ENCODE results near the gene CALD1. TPM values are rescaled to one million over a fixed set of nuclear protein-coding genes. Genes with fewer than 3 reads are reported as not detected.

CALD1 gene
- total RNA-seq, 1 donor from 2014 or later = 61.8 TPM

DNA sequence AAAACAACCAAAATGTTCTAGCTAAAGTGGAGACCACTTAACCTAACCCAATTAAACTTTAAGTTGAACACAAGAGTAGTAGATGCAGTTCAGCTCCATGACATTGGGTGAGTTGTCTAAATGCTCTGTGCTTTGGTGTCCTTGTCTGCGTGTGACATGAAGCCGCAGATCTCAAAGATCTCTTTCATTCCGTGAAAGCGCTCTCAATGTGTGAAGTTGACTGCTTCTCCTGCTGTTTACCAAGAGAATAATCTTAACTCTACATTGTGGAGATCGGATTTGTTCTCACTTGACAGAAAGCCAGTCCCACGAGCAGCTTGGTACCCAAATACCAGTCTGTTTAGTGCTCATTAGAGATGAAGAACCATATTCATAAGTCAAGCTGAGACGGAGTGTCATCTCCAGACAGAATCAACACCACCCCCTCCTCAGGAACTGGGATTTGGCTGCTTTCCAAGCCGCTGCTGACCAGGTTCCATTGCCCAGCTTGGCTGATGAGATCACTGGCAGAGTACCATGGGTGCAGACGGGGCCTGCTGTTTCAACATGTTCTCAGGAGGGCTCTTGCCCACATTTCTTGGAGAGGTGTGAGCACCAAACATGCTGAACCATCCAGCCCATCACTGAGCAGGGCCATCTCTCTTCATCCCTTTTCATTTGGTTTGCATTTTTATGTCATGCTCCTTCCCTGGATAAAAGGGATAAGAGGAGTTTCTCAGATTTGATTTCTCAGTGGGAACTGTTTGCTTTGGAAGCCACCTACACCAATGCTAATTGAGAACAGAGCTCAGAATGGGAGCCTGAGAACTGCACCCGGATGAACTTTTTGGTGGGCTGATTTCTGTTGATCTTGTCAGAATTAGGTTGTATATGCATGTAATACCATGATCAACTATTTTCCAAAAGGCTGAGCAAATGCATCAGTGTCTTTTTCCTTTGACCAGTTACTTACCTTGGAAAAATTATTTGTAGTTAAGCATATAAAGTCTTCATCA lies 111.1 kb downstream of the CALD1 start:
- H3K9me3 Mint-ChIP-seq (ENCODE audit: unreplicated experiment) = peaks cover 6% of the 10 kb centered on the region
- H3K36me3 Mint-ChIP-seq (ENCODE audit: unreplicated experiment) = no peaks in the 10 kb centered on the region
- H3K27me3 Mint-ChIP-seq (ENCODE audit: unreplicated experiment) = no peaks in the 10 kb centered on the region
- H3K4me1 Mint-ChIP-seq (ENCODE audit: low read depth, unreplicated experiment) = peaks cover 25% of the 10 kb centered on the region
- TF ChIP-seq CTCF (IDR thresholded peaks at IDR 0.05; ENCODE audit: partially characterized antibody, unreplicated experiment) = no peak
- H3K4me3 Mint-ChIP-seq (ENCODE audit: unreplicated experiment) = peak overlapping the region; percentile 92
- DNase-seq = peak; percentile 44
- peak overlapping the region; percentile 93 for H3K27ac Mint-ChIP-seq (ENCODE audit: unreplicated experiment)

DNA sequence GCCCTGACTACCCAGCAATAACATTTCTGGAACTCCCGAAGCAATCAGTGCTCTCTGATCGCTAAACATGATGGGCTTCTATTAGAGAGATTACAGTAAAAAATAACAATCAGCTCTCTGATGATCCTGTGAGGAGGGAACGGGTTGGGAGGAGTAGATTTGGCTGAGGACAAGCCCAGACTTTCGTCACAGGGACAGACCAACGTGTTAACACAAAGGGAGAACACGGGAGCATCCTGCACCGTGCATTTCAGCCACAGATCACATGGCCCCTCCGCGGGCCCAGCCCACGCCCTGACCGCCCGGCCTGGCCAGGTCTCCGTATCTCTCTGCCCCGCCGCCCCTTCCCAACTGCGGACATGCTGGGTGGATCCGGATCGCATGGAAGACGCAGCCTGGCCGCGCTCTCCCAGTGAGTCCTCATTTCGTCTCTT lies 111.8 kb downstream of the CALD1 start:
- peaks cover 6% of the 10 kb centered on the region for H3K9me3 Mint-ChIP-seq (ENCODE audit: unreplicated experiment)
- peak overlapping the region; percentile 92 for H3K4me3 Mint-ChIP-seq (ENCODE audit: unreplicated experiment)
- DNase-seq = peak; percentile 82
- peaks cover 3% of the 10 kb centered on the region for H3K27me3 Mint-ChIP-seq (ENCODE audit: unreplicated experiment)
- no peak for TF ChIP-seq CTCF (IDR thresholded peaks at IDR 0.05; ENCODE audit: partially characterized antibody, unreplicated experiment)
- peaks cover 25% of the 10 kb centered on the region for H3K4me1 Mint-ChIP-seq (ENCODE audit: low read depth, unreplicated experiment)
- peak overlapping the region; percentile 93 for H3K27ac Mint-ChIP-seq (ENCODE audit: unreplicated experiment)
- peaks cover 7% of the 10 kb centered on the region for H3K36me3 Mint-ChIP-seq (ENCODE audit: unreplicated experiment)

DNA sequence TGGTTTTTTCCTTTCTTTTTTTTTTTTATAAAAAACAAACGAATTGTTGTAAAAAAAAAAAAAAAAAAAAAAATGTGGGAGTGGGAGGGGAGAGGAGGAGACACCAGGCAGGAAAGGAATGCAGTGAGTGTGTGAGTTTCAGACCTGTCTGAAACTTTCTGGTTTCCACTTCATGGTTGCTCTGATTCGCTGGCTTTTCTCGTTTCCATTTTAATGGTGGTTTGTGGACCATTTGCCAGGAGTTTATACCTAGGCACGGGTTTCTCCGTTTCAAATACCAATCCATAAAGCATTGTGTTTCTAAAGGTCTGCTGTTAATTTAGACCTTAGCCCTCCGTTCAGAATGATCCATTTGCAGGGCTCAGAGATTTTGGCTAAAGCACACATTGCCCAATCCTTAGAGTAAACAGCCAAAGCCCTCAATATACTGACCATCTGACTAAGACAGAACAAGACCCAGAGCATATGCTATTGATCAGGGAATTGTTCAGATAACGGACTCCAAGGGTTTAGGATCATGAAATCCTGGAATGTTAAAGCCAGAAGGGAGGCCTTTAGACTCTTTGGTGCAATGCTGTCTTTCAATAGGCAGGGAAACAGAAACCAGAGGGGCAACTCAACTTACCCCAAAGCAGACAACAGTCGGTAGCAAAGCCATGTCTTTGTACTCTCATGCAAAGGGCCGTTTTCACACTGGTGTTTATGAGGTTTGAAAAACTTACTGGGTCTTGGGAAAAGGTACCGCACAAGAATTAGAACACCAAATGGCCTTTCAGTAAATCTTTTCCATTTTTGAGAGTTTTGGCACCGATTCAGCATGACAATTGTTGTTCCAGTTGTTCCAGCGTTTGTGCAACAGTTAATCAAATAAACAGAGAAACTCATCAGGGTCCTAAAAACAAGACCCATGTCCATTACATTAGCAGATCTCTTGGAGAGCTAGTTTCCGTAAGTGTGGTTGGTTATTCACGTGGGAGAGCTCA lies 112.6 kb downstream of the CALD1 start:
- DNase-seq = no peak
- peaks cover 12% of the 10 kb centered on the region for H3K36me3 Mint-ChIP-seq (ENCODE audit: unreplicated experiment)
- peak overlapping the region; percentile 92 for H3K4me3 Mint-ChIP-seq (ENCODE audit: unreplicated experiment)
- no peak for TF ChIP-seq CTCF (IDR thresholded peaks at IDR 0.05; ENCODE audit: partially characterized antibody, unreplicated experiment)
- peak overlapping the region; percentile 93 for H3K27ac Mint-ChIP-seq (ENCODE audit: unreplicated experiment)
- peaks cover 25% of the 10 kb centered on the region for H3K4me1 Mint-ChIP-seq (ENCODE audit: low read depth, unreplicated experiment)
- peaks cover 3% of the 10 kb centered on the region for H3K27me3 Mint-ChIP-seq (ENCODE audit: unreplicated experiment)
- peaks cover 8% of the 10 kb centered on the region for H3K9me3 Mint-ChIP-seq (ENCODE audit: unreplicated experiment)

GRCh38 chr7:134892963-134893362 lies 113.5 kb downstream of the CALD1 start:
- peaks cover 12% of the 10 kb centered on the region for H3K36me3 Mint-ChIP-seq (ENCODE audit: unreplicated experiment)
- H3K27ac Mint-ChIP-seq (ENCODE audit: unreplicated experiment) = peak overlapping the region; percentile 93
- peak overlapping the region; percentile 92 for H3K4me3 Mint-ChIP-seq (ENCODE audit: unreplicated experiment)
- no peak for DNase-seq
- peaks cover 3% of the 10 kb centered on the region for H3K27me3 Mint-ChIP-seq (ENCODE audit: unreplicated experiment)
- peaks cover 8% of the 10 kb centered on the region for H3K9me3 Mint-ChIP-seq (ENCODE audit: unreplicated experiment)
- TF ChIP-seq CTCF (IDR thresholded peaks at IDR 0.05; ENCODE audit: partially characterized antibody, unreplicated experiment) = no peak
- H3K4me1 Mint-ChIP-seq (ENCODE audit: low read depth, unreplicated experiment) = peaks cover 21% of the 10 kb centered on the region

Data from glutamatergic neuron (in vitro differentiated cells).